HEK293 (cell line): Measurements from ENCODE around the gene MTMR3.

Experiments
- BCL6B ChIP-seq: fragments of 450-650 bp; formaldehyde crosslinking; IDR thresholded peaks from 2 replicates; pipeline ENCODE4 v1.5.1; 2017; ENCODE audit warnings: missing biosample characterization, missing genetic modification characterization
- ELK4 ChIP-seq: IDR thresholded peaks from 2 replicates; pipeline ENCODE4 v1.6.1; 2011; ENCODE audit warnings: mild to moderate bottlenecking, low read depth, low read length, borderline replicate concordance
- HOXD13 ChIP-seq: sonication (generic); formaldehyde crosslinking; IDR thresholded peaks from 2 replicates; pipeline ENCODE4 v1.8.0; 2022; ENCODE audit warnings: missing genetic modification reagents, borderline replicate concordance
- KLF9 ChIP-seq: fragments of 450-650 bp; formaldehyde crosslinking; IDR thresholded peaks from 2 replicates; pipeline ENCODE4 v1.5.1; 2016; ENCODE audit warnings: missing biosample characterization, missing genetic modification characterization, low read depth
- PBX3 ChIP-seq: sonication (generic); formaldehyde crosslinking; IDR thresholded peaks from 2 replicates; pipeline ENCODE4 v1.8.1; 2022; ENCODE audit warnings: mild to moderate bottlenecking, moderate library complexity, missing genetic modification reagents
- TRIM28 ChIP-seq: IDR thresholded peaks from 2 replicates; pipeline ENCODE4 v1.6.1; 2011; ENCODE audit warnings: low read length, control low read depth, borderline replicate concordance
- ZBTB49 ChIP-seq: fragments of 450-650 bp; formaldehyde crosslinking; IDR thresholded peaks from 2 replicates; pipeline ENCODE4 v1.5.1; 2016; ENCODE audit warnings: missing biosample characterization, missing genetic modification characterization, low read depth
- ZNF121 ChIP-seq: fragments of 450-650 bp; formaldehyde crosslinking; IDR thresholded peaks from 2 replicates; pipeline ENCODE4 v1.5.1; 2016; ENCODE audit warnings: missing biosample characterization, missing genetic modification characterization
- ZNF132 ChIP-seq: fragments of 450-650 bp; formaldehyde crosslinking; IDR thresholded peaks from 2 replicates; pipeline ENCODE4 v1.5.1; 2017; ENCODE audit warnings: missing biosample characterization, missing genetic modification characterization, borderline replicate concordance
- ZNF148 ChIP-seq: fragments of 450-650 bp; formaldehyde crosslinking; IDR thresholded peaks from 2 replicates; pipeline ENCODE4 v1.5.0; 2017; ENCODE audit warnings: missing biosample characterization, missing genetic modification characterization, borderline replicate concordance
- ZNF18 ChIP-seq: fragments of 450-650 bp; formaldehyde crosslinking; IDR thresholded peaks from 2 replicates; pipeline ENCODE4 v1.5.1; 2016; ENCODE audit warnings: missing biosample characterization, missing genetic modification characterization
- ZNF2 ChIP-seq: fragments of 450-650 bp; formaldehyde crosslinking; IDR thresholded peaks from 2 replicates; pipeline ENCODE4 v1.5.1; 2016; ENCODE audit warnings: missing biosample characterization, missing genetic modification characterization
- ZNF202 ChIP-seq: fragments of 450-650 bp; formaldehyde crosslinking; IDR thresholded peaks from 2 replicates; pipeline ENCODE4 v1.5.1; 2016; ENCODE audit warnings: missing biosample characterization, missing genetic modification characterization, borderline replicate concordance
- ZNF26 ChIP-seq: fragments of 450-650 bp; formaldehyde crosslinking; IDR thresholded peaks from 2 replicates; pipeline ENCODE4 v1.5.1; 2016; ENCODE audit warnings: missing biosample characterization, missing genetic modification characterization
- ZNF274 ChIP-seq, 2 experiments: fragments of 200-500 bp in 1 of 2; fragments of 450-650 bp in 1 of 2; sonication (Bioruptor generic) in 1 of 2; formaldehyde crosslinking in 1 of 2; IDR thresholded peaks; 2 replicates each; pipeline versions ENCODE4 v1.5.1 to v1.6.1; 2014 to 2016; ENCODE audit warnings: borderline replicate concordance in 1 of 2, inconsistent platforms in 1 of 2, low read length in 1 of 2, missing biosample characterization in 1 of 2, missing genetic modification characterization in 1 of 2
- ZNF302 ChIP-seq: fragments of 450-650 bp; formaldehyde crosslinking; IDR thresholded peaks from 2 replicates; pipeline ENCODE4 v1.5.1; 2016; ENCODE audit warnings: missing biosample characterization, missing genetic modification characterization, low read depth
- ZNF354C ChIP-seq: fragments of 450-650 bp; formaldehyde crosslinking; IDR thresholded peaks from 2 replicates; pipeline ENCODE4 v1.5.1; 2016; ENCODE audit warnings: missing biosample characterization, missing genetic modification characterization, low read depth, borderline replicate concordance
- ZNF404 ChIP-seq: fragments of 450-650 bp; formaldehyde crosslinking; IDR thresholded peaks from 2 replicates; pipeline ENCODE4 v1.5.1; 2017; ENCODE audit warnings: missing biosample characterization, missing genetic modification characterization
- ZNF426 ChIP-seq: fragments of 450-650 bp; formaldehyde crosslinking; IDR thresholded peaks from 2 replicates; pipeline ENCODE4 v1.5.1; 2017; ENCODE audit warnings: missing biosample characterization, missing genetic modification characterization, mild to moderate bottlenecking, inconsistent platforms, moderate library complexity
- ZNF433 ChIP-seq: fragments of 450-650 bp; formaldehyde crosslinking; IDR thresholded peaks from 2 replicates; pipeline ENCODE4 v1.5.1; 2016; ENCODE audit warnings: missing biosample characterization, missing genetic modification characterization, low read depth
- ZNF548 ChIP-seq: fragments of 450-650 bp; formaldehyde crosslinking; IDR thresholded peaks from 2 replicates; pipeline ENCODE4 v1.5.1; 2016; ENCODE audit warnings: missing biosample characterization, missing genetic modification characterization
- ZNF560 ChIP-seq: fragments of 450-650 bp; formaldehyde crosslinking; IDR thresholded peaks from 2 replicates; pipeline ENCODE4 v1.5.1; 2017; ENCODE audit warnings: missing biosample characterization, missing genetic modification characterization, borderline replicate concordance
- ZNF658 ChIP-seq: fragments of 450-650 bp; formaldehyde crosslinking; IDR thresholded peaks from 2 replicates; pipeline ENCODE4; 2016; ENCODE audit warnings: missing biosample characterization, missing genetic modification characterization
- ZNF785 ChIP-seq: fragments of 450-650 bp; formaldehyde crosslinking; IDR thresholded peaks from 2 replicates; pipeline ENCODE4 v1.5.1; 2016; ENCODE audit warnings: missing biosample characterization, missing genetic modification characterization
- ZSCAN18 ChIP-seq: fragments of 450-650 bp; formaldehyde crosslinking; IDR thresholded peaks from 2 replicates; pipeline ENCODE4 v1.5.1; 2016; ENCODE audit warnings: missing biosample characterization, missing genetic modification characterization

Gene MTMR3

GRCh38 chr22:29883045-29883774 is at the start of gene MTMR3 (continued):
- TF ChIP-seq ZBTB49 (tag by site-specific recombination), result no peak
- no peak for TF ChIP-seq ZNF433 (tag by site-specific recombination)
- TF ChIP-seq ZNF548 (tag by site-specific recombination), result no peak
- TF ChIP-seq TRIM28, result no peak
- TF ChIP-seq ELK4, result no peak
- TF ChIP-seq ZNF26 (tag by site-specific recombination), result no peak
- no peak for TF ChIP-seq ZNF2
- no peak for TF ChIP-seq ZSCAN18
- TF ChIP-seq ZNF354C (tag by site-specific recombination), result no peak
- no peak for TF ChIP-seq ZNF121 (tag by site-specific recombination)
- peak; percentile 98 for TF ChIP-seq KLF9 (tag by site-specific recombination)
- TF ChIP-seq ZNF148 (tag by site-specific recombination), result no peak
- no peak for TF ChIP-seq ZNF302 (tag by site-specific recombination)
- no peak for TF ChIP-seq ZNF404 (tag by site-specific recombination)
- no peak for TF ChIP-seq ZNF426 (tag by site-specific recombination)
- TF ChIP-seq HOXD13 (CRISPR knock-in tag), result 0 out of 2 replicates have a peak, but pooled peaks have one; percentile 42
- 0 out of 2 replicates have a peak, but pooled peaks have one; percentile 8 for TF ChIP-seq PBX3
- no peak for TF ChIP-seq ZNF18 (tag by site-specific recombination)
- no peak for TF ChIP-seq ZNF658
- peak; percentile 72; the same call in 1 of the 2 replicates for TF ChIP-seq ZNF785
- TF ChIP-seq ZNF132 (tag by site-specific recombination), result no peak
- 0 out of 2 replicates have a peak, but pooled peaks have one; percentile 43 for TF ChIP-seq ZNF560 (tag by site-specific recombination)
- TF ChIP-seq ZNF274 (IDR thresholded peaks at IDR 0.05; ENCODE audit: low read length), result no peak
- TF ChIP-seq ZNF274 (tag by site-specific recombination; IDR thresholded peaks at IDR 0.05; ENCODE audit: borderline replicate concordance), result no peak
- no peak for TF ChIP-seq ZNF202
- no peak for TF ChIP-seq BCL6B (tag by site-specific recombination)
